Activated CD8-positive, alpha-beta memory T cell treated with anti-CD3 and anti-CD28 coated beads, Interleukin-2, amount 50 U/mL, for 48 hours (primary cell): ENCODE results near the gene ATP5F1B.

Experiments
- DNase-seq: peaks from one replicate; pipeline ENCODE4 v3.0.0-alpha.2; 2020

The ATP5F1B gene

GRCh38 chr12:56645717-56646446 is at the start of gene ATP5F1B:
TSS of gene ATP5F1B (minus strand) at chr12:56645984. CDS start at chr12:56645963, 21 bp downstream.
- DNase-seq = peak; percentile 90

GRCh38 chr12:56694161-56694560 is 48.4 kb upstream of the ATP5F1B start:
- DNase-seq = no peak

GRCh38 chr12:56688846-56689109 is 43.0 kb upstream of the ATP5F1B start:
- no peak for DNase-seq

DNA sequence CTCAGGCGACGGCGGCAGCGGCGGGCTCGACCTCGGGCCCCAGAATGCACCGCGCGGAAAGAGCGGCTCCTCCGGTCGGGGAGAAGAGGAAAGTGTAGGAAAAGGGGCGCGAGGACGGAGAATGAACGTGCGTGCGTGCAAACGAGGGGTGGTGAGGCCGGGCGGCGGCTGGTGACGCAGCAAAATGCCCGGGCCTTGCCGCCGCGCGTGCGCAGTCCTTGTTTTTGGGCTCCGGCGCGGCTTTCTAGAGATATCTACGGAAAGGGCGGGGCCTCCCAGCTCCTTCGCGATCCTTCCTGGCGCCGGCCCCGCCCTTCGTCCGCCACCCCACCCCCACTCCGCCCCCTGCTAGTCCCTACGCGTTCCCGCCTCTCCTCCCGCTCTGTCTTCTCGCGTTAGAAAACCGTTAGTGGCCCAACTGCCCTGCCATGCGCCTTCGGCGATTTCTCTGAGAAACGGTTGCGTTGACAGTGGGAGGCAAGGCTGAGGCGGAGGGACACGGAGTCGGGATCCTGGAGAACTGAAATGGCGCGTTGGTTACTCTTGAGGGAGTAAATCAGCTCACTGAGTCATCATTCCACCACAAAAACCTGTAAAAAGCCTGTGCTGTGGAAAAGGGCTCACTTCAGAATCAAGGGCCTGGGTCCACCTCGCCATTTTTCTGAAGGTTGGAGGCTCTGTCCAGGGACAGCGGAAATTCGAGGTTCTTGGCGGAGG is 42.5 kb upstream of the ATP5F1B start, which contains the start of gene PTGES3:
Gene PTGES3, minus strand, starts transcription at position 156 of the 717 bp plus-strand sequence. CDS start 285 bp downstream, outside the sequence.
- DNase-seq = peak; percentile 99

DNA sequence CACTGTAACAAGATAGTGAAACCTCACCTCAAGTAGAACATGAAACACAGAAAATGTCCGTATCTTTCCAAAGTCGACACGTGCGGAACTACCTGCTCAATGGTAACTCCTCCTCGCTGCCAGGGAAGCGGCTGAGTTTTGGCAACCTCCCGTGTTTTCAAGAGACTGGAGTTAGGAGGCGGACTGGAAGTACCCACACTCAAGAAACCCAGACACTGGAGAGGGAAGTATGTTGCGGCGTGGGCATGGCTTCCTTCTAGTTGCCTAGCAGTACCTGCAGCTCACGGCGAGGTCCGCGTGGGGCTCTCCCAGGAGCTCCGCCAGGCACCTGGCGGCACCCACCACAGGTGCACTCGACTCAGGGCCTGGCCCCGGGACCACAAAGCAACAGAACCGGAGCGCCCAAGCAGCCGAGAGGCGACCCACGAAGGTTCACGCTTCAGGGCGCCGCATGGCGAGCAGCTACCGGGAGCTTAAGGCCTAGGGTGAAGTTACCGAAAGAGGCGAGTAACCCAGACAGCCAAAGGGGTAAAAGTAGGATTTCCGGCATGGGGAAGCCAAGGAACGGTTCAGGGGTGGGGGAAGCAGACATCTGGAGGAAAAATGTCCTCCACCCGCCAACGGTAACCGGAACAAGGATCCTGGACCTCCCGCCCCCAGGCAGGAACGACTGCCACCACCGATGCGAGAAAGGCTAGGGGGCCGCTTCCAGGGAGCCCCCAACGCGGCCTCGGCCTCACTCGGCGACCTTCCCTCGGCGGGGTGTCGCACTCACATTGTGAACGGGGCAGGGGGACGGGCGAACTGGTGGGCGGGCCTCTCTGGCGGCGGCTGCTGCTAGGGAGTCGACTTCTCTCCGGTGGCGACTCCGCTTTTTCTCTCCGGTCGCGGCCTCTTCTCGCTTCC is 41.7 kb upstream of the ATP5F1B start:
- peak; percentile 79 for DNase-seq

- peak; percentile 55 for DNase-seq
Measured at GRCh38 chr12:56684745-56685359, 39.1 kb upstream of the ATP5F1B start.

- DNase-seq = peak; percentile 40
Measured at GRCh38 chr12:56682323-56682722, 36.5 kb upstream of the ATP5F1B start.

DNA sequence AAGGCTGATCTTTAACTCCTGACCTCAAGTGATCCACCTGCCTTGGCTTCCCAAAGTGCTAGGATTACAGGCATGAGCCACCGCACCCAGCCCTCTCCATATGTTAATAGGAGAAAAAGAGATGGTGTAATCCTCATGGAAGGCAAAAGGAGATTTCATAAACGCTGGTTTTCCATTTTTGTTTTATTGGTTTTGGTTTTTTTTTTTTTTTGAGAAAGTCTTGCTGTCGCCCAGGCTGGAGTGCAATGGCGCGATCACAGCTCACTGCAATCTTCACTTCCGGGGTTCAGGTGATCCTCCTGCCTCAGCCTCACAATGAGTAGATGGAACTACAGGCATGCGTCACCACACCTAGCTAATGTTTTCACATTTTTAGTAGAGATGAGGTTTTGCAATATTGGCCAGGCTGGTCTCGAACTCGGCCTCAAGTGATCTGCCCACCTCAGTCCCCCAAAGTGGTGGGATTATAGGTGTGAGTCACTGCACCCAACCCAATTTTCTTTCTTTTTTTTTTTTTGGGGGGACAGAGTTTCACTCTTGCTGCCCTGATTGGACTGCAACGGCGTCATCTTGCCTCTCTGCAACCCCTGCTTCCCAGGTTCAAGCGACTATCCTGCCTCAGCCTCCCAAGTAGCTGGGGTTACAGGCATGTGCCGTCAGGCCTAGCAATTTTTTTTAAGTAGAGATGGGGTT is 34.2 kb upstream of the ATP5F1B start:
- DNase-seq = peak; percentile 53

- DNase-seq = peak; percentile 48
Measured at GRCh38 chr12:56678852-56679251, 33.1 kb upstream of the ATP5F1B start.

- peak; percentile 40 for DNase-seq
Measured at GRCh38 chr12:56677680-56678079, 31.9 kb upstream of the ATP5F1B start.

DNA sequence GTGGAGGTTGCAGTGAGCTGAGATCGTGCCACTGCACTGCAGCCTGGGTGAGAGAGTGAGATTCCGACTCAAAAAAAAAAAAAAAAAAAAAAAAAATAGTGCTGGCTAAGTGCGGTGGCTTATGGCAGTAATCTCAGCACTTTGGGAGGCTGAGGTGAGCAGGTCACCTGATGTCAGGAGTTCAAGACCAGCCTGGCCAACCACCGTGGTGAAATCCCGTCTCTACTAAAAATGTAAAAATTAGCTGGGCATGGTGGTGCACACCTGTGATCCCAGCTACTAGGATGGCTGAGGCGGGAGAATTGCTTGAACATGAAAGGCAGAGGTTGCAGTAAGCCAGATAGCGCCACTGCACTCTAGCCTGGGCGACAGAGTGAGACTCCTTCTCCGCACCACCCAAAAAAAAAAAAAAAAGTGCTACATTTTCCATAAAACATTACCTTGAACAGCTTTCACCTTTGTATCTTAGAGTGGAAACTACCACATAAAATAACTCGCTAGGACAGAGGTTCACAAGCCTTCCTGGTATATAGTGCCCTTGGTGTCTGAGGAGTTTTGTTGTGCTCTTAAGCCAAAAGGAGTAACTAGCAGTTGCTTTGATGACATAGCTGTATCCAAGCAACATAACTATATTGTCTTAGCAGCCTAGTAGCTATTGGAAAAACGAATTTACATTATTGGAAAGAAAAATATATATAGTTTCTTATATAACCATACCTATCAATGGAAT is 31.2 kb upstream of the ATP5F1B start:
- peak; percentile 47 for DNase-seq

DNA sequence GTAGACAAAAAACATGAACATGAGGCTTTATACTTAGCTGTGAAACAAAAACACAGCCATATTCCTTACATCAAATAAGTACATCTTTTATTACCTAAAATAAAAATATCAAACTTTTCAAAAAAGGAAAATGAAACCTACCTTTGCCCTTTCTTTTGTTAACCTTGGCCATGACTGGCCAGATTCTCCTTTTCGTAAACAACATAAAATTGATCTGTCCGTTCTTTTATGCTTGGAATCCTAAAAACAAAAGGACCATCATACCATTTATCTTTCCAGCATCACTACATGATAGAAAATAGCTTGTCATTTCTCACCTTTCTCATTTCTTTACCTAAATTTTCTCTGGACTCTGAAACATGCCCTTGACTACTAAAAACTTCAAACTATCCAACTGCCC is 25.8 kb upstream of the ATP5F1B start:
- no peak for DNase-seq

DNA sequence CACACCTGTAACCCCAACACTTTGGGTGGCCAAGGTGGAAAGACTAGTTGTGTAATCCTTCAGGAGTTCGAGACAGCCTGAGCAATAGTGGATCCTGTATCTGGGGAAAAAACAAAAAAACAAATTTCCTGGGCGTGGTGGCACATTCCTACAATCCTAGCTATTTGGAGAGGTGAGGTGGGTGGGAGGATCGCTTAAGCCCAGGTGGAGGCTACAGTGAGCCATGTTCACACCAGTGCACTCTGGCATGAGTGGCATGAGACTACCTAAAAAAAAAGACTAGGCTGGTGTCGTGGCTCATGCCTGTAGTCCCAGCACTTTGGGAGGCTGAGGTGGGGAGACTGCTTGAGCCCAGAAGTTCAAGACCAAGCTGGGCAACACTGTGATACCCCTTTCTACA is 25.1 kb upstream of the ATP5F1B start:
- DNase-seq = no peak

GRCh38 chr12:56668197-56668457 is 22.3 kb upstream of the ATP5F1B start:
- DNase-seq = no peak

DNA sequence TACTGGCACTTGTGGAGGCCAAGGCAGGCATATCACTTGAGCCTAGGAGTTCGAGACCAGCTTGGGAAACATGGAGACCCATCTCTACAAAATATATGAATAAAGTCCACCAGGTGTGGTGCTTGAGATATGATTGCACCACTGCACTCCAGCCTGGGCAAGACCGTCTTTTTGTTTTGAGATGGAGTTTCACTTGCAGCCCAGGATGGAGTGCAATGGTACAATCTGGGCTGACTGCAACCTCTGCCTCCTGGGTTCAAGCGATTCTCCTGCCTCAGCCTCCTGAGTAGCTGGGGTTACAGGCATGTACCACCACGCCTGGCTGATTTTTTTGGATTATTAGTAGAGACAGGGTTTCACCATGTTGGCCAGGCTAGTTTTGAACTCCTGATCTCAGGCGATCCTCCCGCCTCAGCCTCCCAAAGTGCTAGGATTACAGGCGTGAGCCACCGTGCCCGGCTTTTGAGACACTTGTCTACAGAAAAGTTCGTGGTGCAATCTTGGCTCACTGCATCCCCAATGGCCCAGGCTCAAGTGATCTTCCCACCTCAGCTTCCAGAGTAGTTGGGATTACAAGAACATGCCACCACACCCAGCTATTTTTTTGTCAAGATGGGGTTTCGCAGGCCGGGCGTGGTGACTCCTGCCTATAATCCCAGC is 16.3 kb upstream of the ATP5F1B start:
- DNase-seq = peak; percentile 50

DNA sequence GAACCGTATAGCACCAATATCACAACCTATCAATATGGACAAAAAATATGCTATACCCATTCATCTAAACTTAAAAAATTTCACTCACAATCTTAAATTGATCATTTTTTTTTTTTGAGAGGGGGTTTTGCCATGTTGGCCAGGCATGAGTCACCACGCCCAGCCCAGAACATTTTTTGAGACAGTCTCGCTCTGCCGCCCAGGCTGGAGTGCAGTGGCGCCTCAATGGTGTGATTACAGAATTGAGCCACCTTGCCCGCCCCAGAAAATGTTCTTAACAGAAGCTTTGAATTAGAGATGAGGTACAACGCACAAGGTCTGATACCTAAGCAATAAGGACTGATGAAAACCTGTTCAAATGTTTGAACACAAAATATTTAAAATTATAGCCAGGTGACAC is 15.8 kb upstream of the ATP5F1B start:
- peak; percentile 47 for DNase-seq

DNA sequence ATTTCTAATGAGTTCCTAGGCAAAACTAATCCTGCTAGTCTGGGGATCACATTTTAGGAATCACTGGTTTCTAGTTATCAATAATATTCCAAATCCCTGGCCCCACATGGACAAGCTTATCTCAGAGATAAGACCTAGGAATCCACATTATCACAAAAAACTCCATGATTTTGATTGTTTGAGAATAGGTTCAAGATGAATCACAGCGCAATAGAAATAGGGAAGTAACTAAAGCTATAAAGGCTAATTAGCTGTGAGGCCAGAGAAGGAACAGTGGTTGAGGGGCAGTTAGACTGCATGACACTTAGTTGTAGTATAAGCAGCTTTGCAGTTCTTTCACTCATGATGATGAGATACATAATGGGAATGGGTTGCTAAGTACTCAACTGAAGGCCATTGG is 13.1 kb upstream of the ATP5F1B start:
- no peak for DNase-seq

DNA sequence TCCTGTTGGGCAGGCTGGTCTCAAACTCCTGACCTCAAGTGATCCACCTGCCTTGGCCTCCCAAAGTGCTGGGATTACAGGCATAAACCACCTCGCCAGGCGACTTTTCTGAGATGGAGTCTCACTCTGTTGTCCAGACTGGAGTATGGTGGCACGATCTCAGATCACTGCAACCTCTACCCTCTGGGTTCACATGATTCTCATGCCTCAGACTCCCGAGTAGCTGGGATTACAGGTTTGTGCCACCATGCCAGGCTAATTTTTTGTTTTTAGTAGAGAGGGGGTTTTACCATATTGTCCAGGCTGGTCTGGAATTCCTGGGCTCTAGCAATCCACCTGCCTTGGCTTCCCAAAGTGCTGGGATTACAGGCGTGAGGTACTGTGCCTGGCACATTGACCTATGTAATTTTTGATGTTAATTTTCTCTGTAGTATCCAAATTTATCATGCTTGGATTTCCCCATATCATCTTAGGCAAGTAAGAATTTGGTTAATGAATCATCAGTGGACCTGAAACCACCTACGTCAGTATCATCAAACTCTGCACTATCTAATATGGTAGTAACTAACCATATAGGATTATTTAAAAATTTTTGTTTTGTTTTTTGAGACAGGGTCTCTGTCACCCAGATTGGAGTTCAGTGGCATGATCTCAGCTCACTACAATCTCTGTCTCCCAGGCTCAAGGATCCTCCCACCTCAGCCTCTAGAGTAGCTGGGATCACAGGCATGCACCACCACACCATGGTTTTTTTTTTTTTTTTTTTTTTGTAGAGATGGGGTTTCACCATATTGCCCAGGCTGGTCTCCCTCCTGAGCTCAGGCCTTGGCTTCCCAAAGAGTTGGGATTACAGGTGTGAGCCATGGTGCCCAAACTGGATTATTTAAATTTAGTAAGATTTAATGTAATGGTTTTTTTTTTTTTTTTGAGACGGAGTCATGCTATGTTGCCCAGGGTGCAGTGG is 11.9 kb upstream of the ATP5F1B start:
- DNase-seq = peak; percentile 50

GRCh38 chr12:56653781-56654180 is 8.0 kb upstream of the ATP5F1B start:
- peak; percentile 44 for DNase-seq

DNA sequence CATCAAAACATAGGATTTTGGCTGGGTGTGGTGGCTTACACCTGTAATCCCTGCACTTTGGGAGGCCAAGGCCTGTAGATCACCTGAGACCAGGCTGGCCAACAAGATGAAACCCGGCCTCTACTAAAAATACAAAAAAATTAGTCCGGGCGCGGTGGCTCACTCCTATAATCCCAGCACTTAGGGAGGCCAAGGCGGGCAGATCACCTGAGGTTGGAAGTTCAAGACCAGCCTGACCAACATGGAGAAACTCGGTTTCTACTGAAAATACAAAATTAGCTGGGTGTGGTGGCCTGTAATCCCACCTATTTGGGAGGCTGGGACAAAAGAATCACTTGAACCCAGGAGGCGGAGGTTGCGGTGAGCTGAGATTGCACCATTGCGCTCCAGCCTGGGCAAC is 2.2 kb upstream of the ATP5F1B start:
- DNase-seq = peak; percentile 29
